Vagina (tissue), 2 donors: Measurements from ENCODE around the gene ANKRD28. TPM values are rescaled to one million over a fixed set of nuclear protein-coding genes. Genes with fewer than 3 reads are reported as not detected.

Experiments
- DNase-seq, 2 donors: peaks; one replicate each; pipeline ENCODE4 v3.0.0-alpha.2; 2017; ENCODE audit errors: extremely low spot score in 2 of 2
- H3K27ac ChIP-seq: fragments of 200-600 bp; sonication (generic); one replicate; pipeline ENCODE4 v1.5.1; 2019
- H3K27me3 ChIP-seq: fragments of 200-600 bp; sonication (generic); one replicate; pipeline ENCODE4 v1.5.1; 2019
- H3K36me3 ChIP-seq, 2 donors: fragments of 200-600 bp; sonication (generic); one replicate each; pipeline ENCODE4 v1.5.1; 2017 to 2019
- H3K4me1 ChIP-seq: fragments of 200-600 bp; sonication (generic); one replicate; pipeline ENCODE4 v1.5.1; 2019
- H3K4me3 ChIP-seq, 2 donors: fragments of 200-600 bp; sonication (generic); 1 replicate in 1 of 2; 2 replicates in 1 of 2; pipeline ENCODE4 v1.5.1; 2016 to 2019
- H3K9me3 ChIP-seq: fragments of 200-600 bp; sonication (generic); one replicate; pipeline ENCODE4 v1.5.1; 2019
- POLR2A ChIP-seq, 2 donors: fragments of 450-650 bp; IDR thresholded peaks; one replicate each; pipeline ENCODE4 v1.6.1; 2017; ENCODE audit warnings: antibody characterized with exemption in 2 of 2, mild to moderate bottlenecking in 2 of 2, moderate library complexity in 2 of 2
- POLR2AphosphoS5 ChIP-seq, 2 donors: sonication (generic); formaldehyde crosslinking; IDR thresholded peaks; one replicate each; pipeline ENCODE4 v1.9.0; 2017; ENCODE audit warnings: antibody characterized with exemption in 2 of 2, mild to moderate bottlenecking in 2 of 2, low read depth in 1 of 2; ENCODE audit not compliant: insufficient read depth in 1 of 2
- intact Hi-C: fragments of 100-400 bp; cut with DNase I; formaldehyde crosslinking; loops from one replicate; pipeline ENCODE4 v1.15.1; 2023
- total RNA-seq: library from RNA; depleted of rRNA; stranded (reverse); fragments of >200 nt; gene quantifications from one replicate; pipeline ENCODE4 v1.2.3, GENCODE V29; 2016
- TF ChIP-seq, protein P1 (sequence below), 3 experiments: fragments of 450-650 bp in 2 of 3; fragments of 200-600 bp in 1 of 3; sonication (generic) in 1 of 3; IDR thresholded peaks; one replicate each; pipeline ENCODE4 v1.5.1; 2017 to 2019; ENCODE audit warnings: antibody characterized with exemption in 3 of 3, mild to moderate bottlenecking in 2 of 3, moderate library complexity in 2 of 3

ANKRD28 gene
- total RNA-seq, 1 donor from 2014 or later, result 48.6 TPM

DNA sequence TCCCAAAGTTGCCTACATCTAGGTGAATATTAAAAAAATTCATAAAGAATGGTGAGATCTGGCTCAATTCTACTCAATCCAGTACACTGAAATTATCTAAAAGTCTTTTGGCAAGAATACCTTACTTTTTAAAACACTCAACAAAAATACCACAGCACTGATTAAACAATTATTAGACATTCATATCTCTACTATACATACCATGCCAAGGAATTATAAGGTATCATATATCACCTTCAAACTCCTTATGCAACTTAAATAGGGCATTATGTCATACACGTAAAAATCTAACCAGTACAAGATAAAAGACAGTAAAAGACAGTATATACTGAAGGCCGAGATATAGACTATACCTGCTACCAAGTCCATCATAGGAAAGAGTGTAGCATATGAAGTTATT, 6.1 kb upstream of the ANKRD28 start:
- Histone ChIP-seq H3K27me3 (no peaks in the 10 kb centered on the region), H3K9me3 (no peaks in the 10 kb centered on the region)
- intact Hi-C loops, result no loop called here

DNA sequence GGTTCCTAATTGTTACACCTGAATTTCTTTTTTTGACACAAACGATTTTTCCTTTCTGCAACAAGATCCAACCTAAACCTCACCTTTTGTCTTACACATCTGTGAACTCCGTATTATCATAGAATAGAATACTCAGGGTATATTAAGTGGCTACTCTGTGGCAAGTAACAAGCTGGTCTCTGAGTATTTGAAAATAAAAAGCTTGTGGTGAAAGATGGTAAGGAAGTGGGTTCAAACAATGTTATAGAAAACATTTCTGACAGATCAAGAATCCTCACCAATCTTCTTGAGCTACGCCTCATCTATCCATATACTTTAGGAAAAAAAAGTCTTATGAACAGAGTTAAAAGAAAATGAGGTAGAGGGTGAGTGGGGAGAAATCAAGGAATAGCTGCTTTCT, 3.5 kb upstream of the ANKRD28 start:
- peak overlapping the region; percentile 63 for H3K27ac ChIP-seq
- intact Hi-C loops, result no loop called here
- H3K36me3 ChIP-seq, result no peaks in the 10 kb centered on the region
- H3K27me3 ChIP-seq, result no peaks in the 10 kb centered on the region
- H3K9me3 ChIP-seq, result no peaks in the 10 kb centered on the region
- peaks cover 43% of the 10 kb centered on the region for H3K4me1 ChIP-seq
- DNase-seq, result no peak
- TF ChIP-seq, protein P1, sequence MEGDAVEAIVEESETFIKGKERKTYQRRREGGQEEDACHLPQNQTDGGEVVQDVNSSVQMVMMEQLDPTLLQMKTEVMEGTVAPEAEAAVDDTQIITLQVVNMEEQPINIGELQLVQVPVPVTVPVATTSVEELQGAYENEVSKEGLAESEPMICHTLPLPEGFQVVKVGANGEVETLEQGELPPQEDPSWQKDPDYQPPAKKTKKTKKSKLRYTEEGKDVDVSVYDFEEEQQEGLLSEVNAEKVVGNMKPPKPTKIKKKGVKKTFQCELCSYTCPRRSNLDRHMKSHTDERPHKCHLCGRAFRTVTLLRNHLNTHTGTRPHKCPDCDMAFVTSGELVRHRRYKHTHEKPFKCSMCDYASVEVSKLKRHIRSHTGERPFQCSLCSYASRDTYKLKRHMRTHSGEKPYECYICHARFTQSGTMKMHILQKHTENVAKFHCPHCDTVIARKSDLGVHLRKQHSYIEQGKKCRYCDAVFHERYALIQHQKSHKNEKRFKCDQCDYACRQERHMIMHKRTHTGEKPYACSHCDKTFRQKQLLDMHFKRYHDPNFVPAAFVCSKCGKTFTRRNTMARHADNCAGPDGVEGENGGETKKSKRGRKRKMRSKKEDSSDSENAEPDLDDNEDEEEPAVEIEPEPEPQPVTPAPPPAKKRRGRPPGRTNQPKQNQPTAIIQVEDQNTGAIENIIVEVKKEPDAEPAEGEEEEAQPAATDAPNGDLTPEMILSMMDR (IDR thresholded peaks at IDR 0.05), result no peak
- no peak for TF ChIP-seq POLR2A (IDR thresholded peaks at IDR 0.05)
- no peak overlapping the region for H3K4me3 ChIP-seq

More for the DNA sequence above, 6.1 kb upstream of the ANKRD28 start:
- Histone ChIP-seq H3K27ac (no peak overlapping the region), H3K36me3 (no peaks in the 10 kb centered on the region), H3K4me1 (peaks cover 18% of the 10 kb centered on the region), H3K4me3 (no peak overlapping the region)
- DNase-seq, result no peak
- TF ChIP-seq POLR2AphosphoS5 (IDR thresholded peaks at IDR 0.05; ENCODE audit: insufficient read depth in 1 of 2, low read depth in 1 of 2), result no peak
- TF ChIP-seq POLR2A (IDR thresholded peaks at IDR 0.05), result no peak
- TF ChIP-seq, protein P1 (IDR thresholded peaks at IDR 0.05), result no peak

DNA sequence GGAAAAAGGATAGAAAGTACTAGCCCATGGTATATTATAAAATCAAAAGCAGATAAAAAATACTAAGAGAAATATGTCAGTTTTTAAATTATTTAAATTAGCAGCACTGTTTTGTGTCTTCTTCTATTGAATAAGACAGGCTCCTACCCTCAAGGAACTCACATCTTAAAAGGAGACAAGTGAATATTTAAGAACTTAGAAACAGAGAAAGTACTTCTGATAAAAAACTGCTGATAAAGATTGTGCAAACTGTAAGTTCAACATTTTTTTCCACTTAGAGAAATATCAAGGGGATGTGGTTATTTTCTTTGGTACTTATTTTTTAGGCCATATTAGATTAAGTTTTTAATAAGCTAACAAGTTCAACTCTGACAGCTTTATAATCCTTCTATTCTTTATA, 3.0 kb upstream of the ANKRD28 start:
- intact Hi-C loops, result no loop called here
- Histone ChIP-seq H3K36me3 (no peaks in the 10 kb centered on the region), H3K9me3 (no peaks in the 10 kb centered on the region), H3K4me1 (peaks cover 48% of the 10 kb centered on the region), H3K27me3 (no peaks in the 10 kb centered on the region), H3K4me3 (no peak overlapping the region), H3K27ac (peak overlapping the region; percentile 63)
- TF ChIP-seq POLR2AphosphoS5 (IDR thresholded peaks at IDR 0.05; ENCODE audit: insufficient read depth in 1 of 2, low read depth in 1 of 2) (no peak), POLR2A (IDR thresholded peaks at IDR 0.05) (no peak)
- TF ChIP-seq, protein P1 (IDR thresholded peaks at IDR 0.05), result no peak
- no peak for DNase-seq

DNA sequence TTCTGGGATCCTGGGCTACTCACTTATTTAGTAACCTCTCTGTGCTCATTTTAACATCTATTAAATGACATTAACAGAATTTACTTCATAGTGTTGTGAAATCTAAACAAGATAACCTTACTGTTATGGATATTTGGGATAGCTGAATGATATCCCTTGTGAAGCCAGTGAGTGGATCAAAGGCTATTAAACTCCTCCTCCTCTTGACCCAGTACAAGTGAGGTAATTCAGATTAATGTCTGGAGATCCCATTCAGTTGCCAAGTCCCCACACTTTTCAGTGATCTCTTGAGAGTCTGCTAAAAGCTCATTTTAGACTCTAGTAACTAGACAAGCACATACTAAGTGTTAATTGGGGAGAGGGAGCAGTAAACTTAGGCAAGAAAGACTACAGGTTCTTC, 2.5 kb upstream of the ANKRD28 start:
- peaks cover 49% of the 10 kb centered on the region for H3K4me1 ChIP-seq

DNA sequence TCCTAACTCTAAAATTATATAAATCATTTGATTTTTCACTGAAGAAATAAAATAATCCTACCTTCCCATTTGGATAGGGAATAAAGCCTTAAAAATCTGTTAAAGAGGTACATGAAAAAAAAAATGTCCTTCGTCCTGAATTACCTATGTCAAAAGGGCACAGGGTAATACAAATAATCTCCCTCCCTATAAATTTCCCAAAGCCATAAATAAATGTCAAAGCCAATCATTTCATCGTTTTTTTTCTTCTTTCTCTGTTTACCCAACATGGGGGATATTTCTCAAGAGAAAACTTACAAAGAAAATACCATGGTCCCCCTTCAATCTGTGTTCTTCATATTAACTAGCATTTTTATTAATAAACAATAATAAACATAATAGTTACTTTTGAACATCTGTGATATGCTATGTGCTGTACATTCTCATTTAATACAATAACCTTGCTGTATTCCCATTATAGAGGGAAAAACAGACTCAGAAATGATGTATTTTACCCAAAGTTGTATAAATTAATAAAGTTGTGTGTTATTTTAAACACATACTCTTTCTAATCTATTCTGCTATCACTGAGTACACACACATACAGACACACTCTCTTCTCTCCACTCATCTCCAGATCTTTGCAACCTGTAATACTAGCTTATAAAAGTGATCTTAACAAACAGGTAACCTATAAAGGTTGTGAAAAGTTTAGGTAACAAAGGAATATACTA, 910 bp upstream of the ANKRD28 start:
- TF ChIP-seq, protein P1 (IDR thresholded peaks at IDR 0.05), result no peak
- no peak for TF ChIP-seq POLR2A (IDR thresholded peaks at IDR 0.05)
- no peak for TF ChIP-seq POLR2AphosphoS5 (IDR thresholded peaks at IDR 0.05; ENCODE audit: insufficient read depth in 1 of 2, low read depth in 1 of 2)
- H3K27ac ChIP-seq, result peak overlapping the region; percentile 91
- no peaks in the 10 kb centered on the region for H3K36me3 ChIP-seq
- intact Hi-C loops, result no loop called here
- DNase-seq, result no peak
- no peak overlapping the region for H3K4me3 ChIP-seq
- H3K4me1 ChIP-seq, result peaks cover 52% of the 10 kb centered on the region
- no peaks in the 10 kb centered on the region for H3K9me3 ChIP-seq
- H3K27me3 ChIP-seq, result no peaks in the 10 kb centered on the region

More for the DNA sequence above, 2.5 kb upstream of the ANKRD28 start:
- Histone ChIP-seq H3K4me3 (no peak overlapping the region), H3K9me3 (no peaks in the 10 kb centered on the region), H3K36me3 (no peaks in the 10 kb centered on the region), H3K27ac (peak overlapping the region; percentile 63), H3K27me3 (no peaks in the 10 kb centered on the region)
- intact Hi-C loops, result no loop called here
- DNase-seq, result no peak
- TF ChIP-seq POLR2A (IDR thresholded peaks at IDR 0.05) (no peak), POLR2AphosphoS5 (IDR thresholded peaks at IDR 0.05; ENCODE audit: insufficient read depth in 1 of 2, low read depth in 1 of 2) (no peak)
- TF ChIP-seq, protein P1 (IDR thresholded peaks at IDR 0.05), result no peak
